Smooth muscle cell (in vitro differentiated cells): ENCODE measurements around the gene CPEB1. TPM values are rescaled to one million over a fixed set of nuclear protein-coding genes. Genes with fewer than 3 reads are reported as not detected.

ENCODE experiments used
- DNase-seq: peaks from one replicate; lab custom pipeline; 2025; ENCODE audit not compliant: unreplicated experiment; lab: John Stamatoyannopoulos, UW
- H2AFZ ChIP-seq: fragments of 200-600 bp; sonication (generic); 2 replicates; pipeline ENCODE4 v1.6.0; 2016; ENCODE audit warnings: antibody characterized with exemption, low read depth, mild to moderate bottlenecking
- H3F3A ChIP-seq: fragments of 200-600 bp; sonication (generic); 2 replicates; pipeline ENCODE4 v1.6.0; 2017; ENCODE audit warnings: antibody characterized with exemption, low read depth
- H3K27ac ChIP-seq: fragments of 200-600 bp; sonication (generic); 2 replicates; pipeline ENCODE4 v1.5.1; 2016; ENCODE audit warnings: low read depth, mild to moderate bottlenecking
- H3K27me3 ChIP-seq: fragments of 200-600 bp; sonication (generic); 2 replicates; pipeline ENCODE4 v1.6.1; 2016; ENCODE audit warnings: low read depth, mild to moderate bottlenecking
- H3K36me3 ChIP-seq: fragments of 200-600 bp; sonication (generic); 2 replicates; pipeline ENCODE4 v1.5.1; 2016; ENCODE audit warnings: low read depth
- H3K4me1 ChIP-seq: fragments of 200-600 bp; sonication (generic); 2 replicates; pipeline ENCODE4 v1.5.1; 2016; ENCODE audit warnings: low read depth
- H3K4me2 ChIP-seq: fragments of 200-600 bp; sonication (generic); 2 replicates; pipeline ENCODE4 v1.6.0; 2016; ENCODE audit warnings: mild to moderate bottlenecking
- H3K4me3 ChIP-seq: fragments of 200-600 bp; sonication (generic); 2 replicates; pipeline ENCODE4 v1.5.1; 2016; ENCODE audit warnings: mild to moderate bottlenecking
- H3K79me2 ChIP-seq: fragments of 200-600 bp; sonication (generic); 2 replicates; pipeline ENCODE4 v1.6.0; 2016; ENCODE audit warnings: low read depth, mild to moderate bottlenecking
- H3K9ac ChIP-seq: fragments of 200-600 bp; sonication (generic); 2 replicates; pipeline ENCODE4 v1.6.0; 2016; ENCODE audit warnings: low read depth
- H3K9me3 ChIP-seq: fragments of 200-600 bp; sonication (generic); replicated peaks from 2 replicates; pipeline ENCODE4 v1.5.1; 2016; ENCODE audit warnings: low read depth
- H4K20me1 ChIP-seq: fragments of 200-600 bp; sonication (generic); 2 replicates; pipeline ENCODE4 v1.6.0; 2016; ENCODE audit warnings: low read depth
- CTCF ChIP-seq: fragments of 200-600 bp; sonication (generic); IDR thresholded peaks from 2 replicates; pipeline ENCODE4 v1.5.1; 2017; ENCODE audit warnings: borderline replicate concordance, mild to moderate bottlenecking, antibody characterized with exemption; ENCODE audit not compliant: insufficient read depth, poor library complexity, severe bottlenecking
- WGBS: methylation state at CpG from one replicate; pipeline ENCODE4 v1.1.7; 2016; ENCODE audit warnings: low lambda C conversion rate; 5-methylcytosine and 5-hydroxymethylcytosine counted together
- polyA plus RNA-seq: library from polyadenylated mRNA; unstranded; fragments of >200 nt; fragmentation: Nextera tagmentation; extraction: Ambion mirVana; gene quantifications from 2 replicates; pipeline ENCODE4 v1.2.1, GENCODE V29; 2016
- total RNA-seq: library from RNA; depleted of rRNA; stranded (reverse); fragments of >200 nt; gene quantifications from 2 replicates; pipeline ENCODE4 v1.2.3, GENCODE V29; 2014

CPEB1 gene
- total and polyA plus RNA-seq, 2 experiments from 2014 or later: 5.8 to 9.8 TPM

DNA sequence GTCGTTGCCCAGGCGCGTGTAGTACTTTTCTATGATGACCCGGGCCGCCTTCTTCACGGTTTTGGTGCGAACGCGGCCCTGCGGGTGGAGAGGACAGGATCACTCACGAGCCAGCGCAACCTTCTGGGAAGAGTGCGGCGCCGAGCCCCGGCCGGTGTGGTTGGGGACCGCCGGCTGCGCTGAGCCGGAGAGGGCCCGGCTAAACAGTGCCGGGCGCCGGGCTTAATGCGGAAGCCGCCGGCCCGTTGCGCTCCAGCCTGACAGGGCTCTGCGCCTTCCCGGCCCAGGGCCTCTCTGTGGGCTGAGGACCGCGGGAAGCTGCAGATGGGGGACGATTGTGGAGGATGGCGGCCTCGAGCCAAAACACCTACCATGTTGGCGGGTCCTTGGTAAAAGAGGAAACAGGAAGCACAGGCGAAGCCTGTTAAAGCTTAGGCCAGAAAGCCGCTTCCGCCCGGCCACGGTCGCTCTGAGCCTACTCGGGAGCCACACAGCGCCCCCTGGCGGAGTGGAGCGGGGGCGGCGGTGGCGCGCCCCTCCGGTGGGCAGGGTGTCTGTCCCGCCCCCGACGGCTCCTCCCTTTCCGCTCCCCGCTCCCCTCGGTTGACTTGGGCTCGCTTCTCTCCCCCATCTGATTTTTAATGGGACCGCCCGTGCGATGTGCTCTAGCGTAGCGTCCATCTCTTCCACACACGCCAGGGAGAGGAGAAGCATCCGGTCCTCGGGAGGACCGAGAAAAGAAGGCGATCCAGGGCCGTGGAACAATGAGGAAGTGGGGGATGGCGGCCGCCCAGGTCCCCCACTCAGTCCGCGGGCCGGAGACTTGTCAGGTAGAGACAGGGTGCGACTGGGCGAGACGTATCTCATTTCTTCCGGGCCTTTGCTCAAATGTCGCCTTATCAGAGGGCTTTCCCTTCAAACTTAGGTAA lies 106.8 kb downstream of the CPEB1 start, which contains the start of gene RPS17:
RPS17 (minus strand) TSS at position 403 of the 929 bp plus-strand sequence; CDS start at position 374, 29 bp downstream.
- H3K9ac ChIP-seq: peak within 1 kb of the TSS; percentile 94
- 1% methylated on average over 72 of the region's 81 CpGs for WGBS
- peaks cover 49% of the 10 kb centered on the region for H4K20me1 ChIP-seq
- peak within 1 kb of the TSS; percentile 95 for H3K4me2 ChIP-seq
- no peaks in the 10 kb centered on the region for H3K27me3 ChIP-seq
- H3K27ac ChIP-seq: peak within 1 kb of the TSS; percentile 88
- no peak for DNase-seq
- peaks cover 12% of the 10 kb centered on the region for H3K36me3 ChIP-seq
- peak within 1 kb of the TSS; percentile 97 for H3K4me3 ChIP-seq
- peaks cover 32% of the 10 kb centered on the region for H3K79me2 ChIP-seq
- H3F3A ChIP-seq: peaks cover 31% of the 10 kb centered on the region
- no peaks in the 10 kb centered on the region for H3K9me3 ChIP-seq
- H3K4me1 ChIP-seq: peaks cover 26% of the 10 kb centered on the region
- peak; percentile 99 for TF ChIP-seq CTCF
- H2AFZ ChIP-seq: peak within 1 kb of the TSS; percentile 87

- 2% methylated on average over 23 of the region's 23 CpGs for WGBS
- no peak for DNase-seq
- H3K4me1 ChIP-seq: peaks cover 26% of the 10 kb centered on the region
- H3K9ac ChIP-seq: peak overlapping the region; percentile 94
- H3K27ac ChIP-seq: peak overlapping the region; percentile 58
- peaks cover 53% of the 10 kb centered on the region for H4K20me1 ChIP-seq
- peak overlapping the region; percentile 97 for H3K4me3 ChIP-seq
- H2AFZ ChIP-seq: no peak overlapping the region
- peaks cover 13% of the 10 kb centered on the region for H3K36me3 ChIP-seq
- no peak for TF ChIP-seq CTCF
- H3K9me3 ChIP-seq: no peaks in the 10 kb centered on the region
- peaks cover 32% of the 10 kb centered on the region for H3K79me2 ChIP-seq
- peak overlapping the region; percentile 95 for H3K4me2 ChIP-seq
- H3K27me3 ChIP-seq: no peaks in the 10 kb centered on the region
- peaks cover 31% of the 10 kb centered on the region for H3F3A ChIP-seq
These were observed 107.5 kb downstream of the CPEB1 start for GRCh38 chr15:82539691-82540054.

DNA sequence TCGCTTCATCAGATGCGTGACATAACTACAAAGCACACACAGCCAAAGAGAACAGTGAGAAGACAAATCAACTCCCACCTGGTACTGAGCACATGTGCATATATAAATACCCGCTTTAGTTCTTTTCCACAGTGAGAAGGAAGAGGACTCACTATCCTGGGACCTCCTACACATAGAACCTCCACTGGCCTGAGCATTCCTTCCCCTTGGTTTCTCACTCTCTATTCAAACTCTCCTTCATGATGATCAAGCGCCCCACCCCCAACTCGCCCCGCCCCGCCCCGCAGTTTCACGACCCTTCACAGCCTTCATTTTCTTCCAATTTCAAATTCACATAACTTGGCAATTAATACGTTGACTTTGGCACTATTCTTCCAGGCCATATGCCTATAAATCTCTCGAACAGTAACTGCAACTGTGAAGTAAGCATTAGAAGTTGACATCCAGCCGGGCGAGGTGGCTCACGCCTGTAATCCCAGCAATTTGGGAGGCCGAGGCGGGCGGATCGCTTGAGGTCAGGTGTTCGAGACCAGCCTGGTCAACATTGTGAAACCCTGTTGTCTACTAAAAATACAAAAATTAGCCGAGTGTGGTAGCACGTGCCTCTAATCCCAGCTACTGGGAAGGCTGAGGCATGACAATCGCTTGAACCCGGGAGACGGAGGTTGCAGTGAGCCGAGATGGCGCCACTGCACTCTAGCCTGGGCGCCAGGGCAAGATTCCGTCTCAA lies 108.0 kb downstream of the CPEB1 start:
- H3K27me3 ChIP-seq: no peaks in the 10 kb centered on the region
- H3K4me2 ChIP-seq: peak overlapping the region; percentile 95
- peaks cover 56% of the 10 kb centered on the region for H4K20me1 ChIP-seq
- peak overlapping the region; percentile 94 for H3K9ac ChIP-seq
- DNase-seq: no peak
- WGBS: 13% methylated on average over 28 of the region's 28 CpGs
- TF ChIP-seq CTCF: peak; percentile 3
- H3K4me1 ChIP-seq: peaks cover 26% of the 10 kb centered on the region
- H3K9me3 ChIP-seq: no peaks in the 10 kb centered on the region
- H3K79me2 ChIP-seq: peaks cover 32% of the 10 kb centered on the region
- no peak overlapping the region for H2AFZ ChIP-seq
- peaks cover 16% of the 10 kb centered on the region for H3K36me3 ChIP-seq
- H3F3A ChIP-seq: peaks cover 35% of the 10 kb centered on the region
- peak overlapping the region; percentile 58 for H3K27ac ChIP-seq
- H3K4me3 ChIP-seq: peak overlapping the region; percentile 97
